AG09319 (cell line): Measurements from ENCODE around the gene TRABD2B.

ENCODE experiments used
- DNase-seq: peaks from one replicate; pipeline ENCODE4 v3.0.0-alpha.2; 2010; ENCODE audit warnings: low read depth; ENCODE audit errors: extremely low read depth
- CTCF ChIP-seq: IDR thresholded peaks from 2 replicates; pipeline ENCODE4 v1.5.1; 2011; ENCODE audit warnings: low read depth, mild to moderate bottlenecking, inconsistent platforms, low read length, moderate library complexity

The TRABD2B gene

GRCh38 chr1:47780469-47780995, 216.7 kb downstream of the TRABD2B start:
- DNase-seq = no peak
- no peak for TF ChIP-seq CTCF

DNA sequence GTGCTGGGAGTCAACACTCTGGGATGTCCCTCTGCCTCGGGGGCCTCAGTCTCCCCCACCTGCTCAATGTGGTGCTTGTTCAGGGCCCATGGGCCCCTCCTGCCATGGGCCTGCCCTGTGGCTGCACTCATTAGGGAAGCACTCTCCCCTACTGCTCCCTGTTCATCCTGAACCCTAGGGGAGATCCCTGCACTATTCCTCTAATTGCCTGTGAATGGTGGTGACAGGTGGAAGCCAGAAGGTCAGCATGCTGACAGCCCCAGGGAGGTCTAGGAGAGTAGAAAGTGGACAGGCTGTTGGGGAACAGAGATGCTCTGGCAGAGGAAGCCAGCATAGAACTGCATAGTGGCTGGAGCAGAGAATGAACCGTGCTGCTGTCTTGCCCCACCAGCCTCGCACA, 217.6 kb downstream of the TRABD2B start:
- no peak for TF ChIP-seq CTCF
- no peak for DNase-seq

DNA sequence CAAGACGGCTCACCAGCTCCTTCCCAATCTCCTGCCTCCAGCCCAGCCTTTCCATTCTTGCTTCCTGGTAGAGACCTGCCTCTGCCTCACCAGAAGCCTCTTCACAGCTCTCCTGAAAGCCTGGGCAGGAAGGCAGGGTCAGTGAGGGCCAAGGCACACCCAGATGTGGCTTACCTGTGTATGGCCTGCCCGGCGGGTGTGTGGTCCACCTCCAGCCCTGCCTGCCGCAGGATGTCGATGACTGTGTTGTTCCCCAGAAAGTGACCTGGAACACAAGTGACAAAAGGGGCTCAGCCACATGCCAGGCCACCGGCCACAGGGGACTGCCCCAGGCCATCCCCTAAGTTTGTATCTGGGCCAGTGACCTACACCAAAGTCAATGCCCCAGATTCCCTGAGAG, 218.9 kb downstream of the TRABD2B start:
- DNase-seq = no peak
- TF ChIP-seq CTCF = no peak

DNA sequence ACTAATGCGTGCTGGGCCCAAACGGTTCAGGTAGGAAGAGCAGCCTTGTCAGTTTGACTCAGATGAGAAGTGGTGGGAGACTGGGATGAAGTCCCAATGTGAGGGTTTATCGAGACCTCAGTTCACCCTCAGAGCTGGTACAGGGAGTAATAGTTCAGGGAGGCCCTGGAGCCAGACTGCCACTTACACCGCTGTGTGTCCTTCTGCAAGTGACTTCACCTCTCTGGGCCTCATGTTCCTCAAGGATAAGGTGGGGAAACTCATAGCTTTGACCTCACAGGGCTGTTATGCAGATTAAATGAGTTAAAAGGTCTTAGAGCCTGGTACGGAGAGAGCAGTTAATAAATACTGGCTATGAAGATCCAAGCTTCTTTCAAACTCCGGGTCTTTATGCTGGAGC, 219.9 kb downstream of the TRABD2B start:
- TF ChIP-seq CTCF = no peak
- no peak for DNase-seq

DNA sequence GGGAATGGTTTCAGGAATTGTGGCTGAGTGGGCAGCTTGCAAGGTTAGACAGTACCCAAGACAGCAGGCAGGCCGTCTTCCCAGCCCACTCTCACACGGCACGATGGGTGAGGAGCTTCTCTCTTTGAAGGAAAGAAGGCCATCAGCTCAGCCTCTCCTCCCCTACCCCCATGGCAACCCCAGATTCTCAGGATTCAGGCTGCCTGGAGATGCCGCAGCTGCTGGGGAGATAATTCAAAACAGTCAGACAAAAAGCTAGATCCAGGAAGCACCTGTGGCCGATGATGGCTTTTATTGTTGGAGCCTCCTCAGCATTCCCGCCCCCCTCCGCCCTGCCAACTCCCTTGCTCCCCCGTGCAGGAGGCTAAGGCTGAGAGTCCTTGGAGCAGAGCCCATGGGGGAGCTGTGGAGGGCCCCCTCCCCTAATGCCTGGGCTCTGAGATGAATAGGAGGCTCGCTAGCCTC, 220.5 kb downstream of the TRABD2B start:
- DNase-seq = no peak
- TF ChIP-seq CTCF = no peak

GRCh38 chr1:47774986-47775834, 222.0 kb downstream of the TRABD2B start:
- TF ChIP-seq CTCF = no peak
- DNase-seq = no peak

DNA sequence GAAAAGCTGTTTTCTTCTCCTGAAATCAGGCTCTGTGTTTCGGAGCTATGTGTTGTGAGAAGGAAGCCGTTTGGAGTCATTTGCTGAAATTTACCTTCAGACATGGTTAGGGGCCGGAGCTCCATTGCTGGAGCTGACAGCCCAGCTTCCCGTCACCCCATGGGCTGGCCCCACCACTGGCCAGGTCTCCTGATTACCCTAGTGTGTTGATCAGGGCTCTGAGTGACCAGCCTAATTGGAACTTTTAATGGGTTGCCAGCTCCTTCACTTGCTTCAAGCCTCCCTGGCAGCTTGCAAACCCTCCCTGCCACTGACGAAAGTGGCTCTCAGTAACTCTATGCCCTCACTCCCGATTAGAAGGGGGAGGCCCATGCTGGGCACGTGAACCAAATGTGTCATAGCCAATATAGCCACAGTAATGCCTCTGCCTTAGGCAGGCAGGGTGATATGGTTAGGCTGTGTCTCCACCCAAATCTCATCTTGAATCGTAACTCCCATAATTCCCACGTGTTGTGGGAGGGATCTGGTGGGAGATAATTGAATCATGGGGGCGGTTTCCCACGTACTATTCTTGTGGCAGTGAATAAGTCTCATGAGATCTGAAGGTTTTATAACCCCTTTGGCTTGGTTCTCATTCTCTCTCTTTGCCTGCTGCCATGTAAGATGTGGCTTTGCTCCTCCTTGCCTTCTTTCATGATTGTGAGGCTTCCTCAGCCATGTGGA, 224.1 kb downstream of the TRABD2B start:
- TF ChIP-seq CTCF = no peak
- DNase-seq = no peak
